H9 (cell line): Measurements from ENCODE around the gene PTGER3. TPM values are rescaled to one million over a fixed set of nuclear protein-coding genes. Genes with fewer than 3 reads are reported as not detected.

ENCODE experiments used
- DNase-seq: peaks from one replicate; pipeline ENCODE4 v3.0.0-alpha.2; 2017
- H2AFZ ChIP-seq: one replicate; pipeline ENCODE4 v1.6.1; 2013; ENCODE audit warnings: mild to moderate bottlenecking, low read length, control low read depth, moderate library complexity
- H2AK5ac ChIP-seq: 2 replicates; pipeline ENCODE4 v1.6.1; 2013; ENCODE audit warnings: low read length, control low read depth, mixed read lengths; ENCODE audit not compliant: insufficient read length
- H2BK120ac ChIP-seq: one replicate; pipeline ENCODE4 v1.6.1; 2013; ENCODE audit warnings: low read depth, mild to moderate bottlenecking, low read length, control low read depth, inconsistent platforms; ENCODE audit not compliant: poor library complexity, severe bottlenecking
- H2BK12ac ChIP-seq: 2 replicates; pipeline ENCODE4 v1.6.1; 2013; ENCODE audit warnings: low read length, control low read depth, mixed read lengths, low read depth; ENCODE audit not compliant: insufficient read length
- H2BK15ac ChIP-seq: 2 replicates; pipeline ENCODE4 v1.6.1; 2013; ENCODE audit warnings: low read depth, low read length, control low read depth
- H2BK20ac ChIP-seq: one replicate; pipeline ENCODE4 v1.6.1; 2013; ENCODE audit warnings: low read depth, mild to moderate bottlenecking, low read length, control low read depth, inconsistent platforms; ENCODE audit not compliant: poor library complexity, severe bottlenecking
- H2BK5ac ChIP-seq: 2 replicates; pipeline ENCODE4 v1.6.1; 2013; ENCODE audit warnings: low read length, control low read depth, mixed read lengths; ENCODE audit not compliant: insufficient read length
- H3K14ac ChIP-seq: 2 replicates; pipeline ENCODE4 v1.6.1; 2013; ENCODE audit warnings: low read length, control low read depth; ENCODE audit not compliant: insufficient read depth
- H3K18ac ChIP-seq: 2 replicates; pipeline ENCODE4 v1.6.1; 2013; ENCODE audit warnings: low read depth, mild to moderate bottlenecking, mixed read lengths, low read length, control low read depth; ENCODE audit not compliant: insufficient read length
- H3K23ac ChIP-seq: 2 replicates; pipeline ENCODE4 v1.6.1; 2013; ENCODE audit warnings: low read length, control low read depth, mixed read lengths, low read depth; ENCODE audit not compliant: insufficient read length
- H3K23me2 ChIP-seq: 2 replicates; pipeline ENCODE4 v1.6.1; 2013; ENCODE audit warnings: low read depth, mild to moderate bottlenecking, mixed read lengths, low read length, control low read depth; ENCODE audit not compliant: insufficient read length, poor library complexity, severe bottlenecking
- H3K27ac ChIP-seq: 2 replicates; pipeline ENCODE4 v1.5.1; 2013; ENCODE audit warnings: low read length, control low read depth, mixed read lengths, low read depth; ENCODE audit not compliant: insufficient read length
- H3K27me3 ChIP-seq: 2 replicates; pipeline ENCODE4 v1.6.1; 2013; ENCODE audit warnings: low read length, control low read depth, inconsistent platforms; ENCODE audit not compliant: insufficient read depth
- H3K4ac ChIP-seq: 2 replicates; pipeline ENCODE4 v1.6.1; 2013; ENCODE audit warnings: low read depth, mild to moderate bottlenecking, control low read depth, inconsistent platforms, low read length, moderate library complexity
- H3K4me1 ChIP-seq: 2 replicates; pipeline ENCODE4 v1.6.1; 2013; ENCODE audit warnings: low read length, control low read depth, inconsistent platforms; ENCODE audit not compliant: insufficient read depth
- H3K4me2 ChIP-seq: 2 replicates; pipeline ENCODE4 v1.6.1; 2013; ENCODE audit warnings: low read length, control low read depth, mixed read lengths; ENCODE audit not compliant: insufficient read length, insufficient read depth
- H3K56ac ChIP-seq: 2 replicates; pipeline ENCODE4 v1.6.1; 2013; ENCODE audit warnings: low read depth, mild to moderate bottlenecking, mixed read lengths, low read length, control low read depth; ENCODE audit not compliant: insufficient read length
- H3K79me1 ChIP-seq: 2 replicates; pipeline ENCODE4 v1.6.1; 2013; ENCODE audit warnings: low read depth, mild to moderate bottlenecking, moderate library complexity, low read length, control low read depth, inconsistent platforms; ENCODE audit not compliant: insufficient read depth, poor library complexity, severe bottlenecking
- H3K79me2 ChIP-seq: 2 replicates; pipeline ENCODE4 v1.6.1; 2013; ENCODE audit warnings: low read length, control low read depth, inconsistent platforms; ENCODE audit not compliant: insufficient read depth
- H3K9ac ChIP-seq: 2 replicates; pipeline ENCODE4 v1.6.1; 2013; ENCODE audit warnings: low read length, control low read depth, mixed read lengths; ENCODE audit not compliant: insufficient read length; ENCODE audit errors: extremely low read depth
- H3K9me3 ChIP-seq: one replicate; pipeline ENCODE4 v1.6.1; 2013; ENCODE audit warnings: low read depth, low read length, inconsistent platforms; ENCODE audit not compliant: control insufficient read depth
- H3T11ph ChIP-seq: one replicate; pipeline ENCODE4 v1.6.1; 2013; ENCODE audit warnings: mild to moderate bottlenecking, low read length, control low read depth, inconsistent platforms
- H4K20me1 ChIP-seq: one replicate; pipeline ENCODE4 v1.6.1; 2013; ENCODE audit not compliant: control insufficient read depth, insufficient read length, insufficient read depth
- H4K5ac ChIP-seq: 2 replicates; pipeline ENCODE4 v1.6.1; 2013; ENCODE audit warnings: low read depth, mild to moderate bottlenecking, mixed read lengths, low read length, control low read depth; ENCODE audit not compliant: insufficient read length
- H4K8ac ChIP-seq: replicated peaks from 2 replicates; pipeline ENCODE4 v1.6.1; 2013; ENCODE audit warnings: low read length, control low read depth, mixed read lengths, low read depth; ENCODE audit not compliant: insufficient read length
- H4K91ac ChIP-seq: 2 replicates; pipeline ENCODE4 v1.6.1; 2013; ENCODE audit warnings: low read depth, mild to moderate bottlenecking, moderate library complexity, mixed read lengths, low read length, control low read depth; ENCODE audit not compliant: insufficient read length
- H3K27ac Mint-ChIP-seq, 3 experiments: 2 replicates in 2 of 3; 3 replicates in 1 of 3; pipeline ENCODE4 v1.8.0; 2020 to 2021; ENCODE audit warnings: mixed read lengths in 3 of 3, mild to moderate bottlenecking in 1 of 3, moderate library complexity in 1 of 3
- H3K27me3 Mint-ChIP-seq: 2 replicates; pipeline ENCODE4 v1.8.0; 2021; ENCODE audit warnings: low read depth, mild to moderate bottlenecking, moderate library complexity, mixed read lengths
- H3K36me3 Mint-ChIP-seq, 3 experiments: 2 replicates in 2 of 3; 3 replicates in 1 of 3; pipeline ENCODE4 v1.8.0; 2020 to 2021; ENCODE audit warnings: low read depth in 3 of 3, mixed read lengths in 3 of 3; ENCODE audit not compliant: insufficient read depth in 1 of 3
- H3K4me1 Mint-ChIP-seq, 2 experiments: 2 replicates each; pipeline ENCODE4 v1.8.0; 2020; ENCODE audit warnings: mixed read lengths in 2 of 2
- H3K4me3 Mint-ChIP-seq, 2 experiments: 2 replicates in 1 of 2; 3 replicates in 1 of 2; pipeline ENCODE4 v1.8.0; 2020 to 2021; ENCODE audit warnings: mild to moderate bottlenecking in 2 of 2, mixed read lengths in 2 of 2, moderate library complexity in 1 of 2
- H3K9me3 Mint-ChIP-seq, 2 experiments: 2 replicates in 1 of 2; 3 replicates in 1 of 2; pipeline ENCODE4 v1.8.0; 2020; ENCODE audit warnings: mild to moderate bottlenecking in 2 of 2, mixed read lengths in 2 of 2, moderate library complexity in 1 of 2
- CTCF ChIP-seq: fragments of 200-600 bp; sonication (generic); conservative IDR thresholded peaks from 3 replicates; pipeline ENCODE4 v1.8.0; 2021; ENCODE audit warnings: antibody characterized with exemption, mild to moderate bottlenecking
- WGBS: extraction: QIAGEN DNeasy Blood & Tissue Kit; methylation state at CpG from one replicate; pipeline ENCODE4 v1.1.7; 2013; ENCODE audit warnings: missing lambda C conversion rate, low lambda C conversion rate, mixed read lengths; ENCODE audit not compliant: insufficient read length; ENCODE audit errors: extremely low coverage; 5-methylcytosine and 5-hydroxymethylcytosine counted together
- total RNA-seq: library from RNA; stranded (reverse); gene quantifications from 2 replicates; pipeline ENCODE4 v1.2.1, GENCODE V29; 2021

Gene PTGER3
- total RNA-seq, 1 experiment from 2014 or later = 0.26 TPM

- Histone ChIP-seq H3K79me1 (no peaks in the 10 kb centered on the region), H3K4me1 (no peaks in the 10 kb centered on the region)
- WGBS = no CpG with 5 or more reads among the region's 1 CpG
Measured at GRCh38 chr1:71028981-71029380, 18.6 kb downstream of the PTGER3 start.

More at GRCh38 chr1:71028981-71029380, 18.6 kb downstream of the PTGER3 start:
- no peak overlapping the region for H2BK120ac ChIP-seq
- H3K23ac ChIP-seq = no peak overlapping the region
- H3K14ac ChIP-seq = no peak overlapping the region
- Mint-ChIP-seq H3K9me3 (no peaks in the 10 kb centered on the region), H3K27ac (no peak overlapping the region), H3K27me3 (no peaks in the 10 kb centered on the region), H3K36me3 (no peaks in the 10 kb centered on the region), H3K4me3 (no peak overlapping the region), H3K4me1 (no peaks in the 10 kb centered on the region)
- no peak overlapping the region for H3T11ph ChIP-seq
- no peak overlapping the region for H2AK5ac ChIP-seq
- no peak overlapping the region for H3K9ac ChIP-seq
- no peaks in the 10 kb centered on the region for H3K27me3 ChIP-seq
- H3K9me3 ChIP-seq = no peaks in the 10 kb centered on the region
- TF ChIP-seq CTCF = no peak
- no peak overlapping the region for H4K91ac ChIP-seq
- H3K4me2 ChIP-seq = no peak overlapping the region
- H2BK15ac ChIP-seq = no peak overlapping the region
- no peak overlapping the region for H2AFZ ChIP-seq
- H2BK5ac ChIP-seq = no peak overlapping the region
- H4K20me1 ChIP-seq = no peaks in the 10 kb centered on the region
- H3K27ac ChIP-seq = no peak overlapping the region
- H4K8ac ChIP-seq = no peak overlapping the region
- no peaks in the 10 kb centered on the region for H3K23me2 ChIP-seq
- H3K18ac ChIP-seq = no peak overlapping the region
- no peak overlapping the region for H3K56ac ChIP-seq
- H2BK12ac ChIP-seq = no peak overlapping the region
- no peak overlapping the region for H4K5ac ChIP-seq
- H3K4ac ChIP-seq = no peak overlapping the region
- no peaks in the 10 kb centered on the region for H3K79me2 ChIP-seq
- DNase-seq = no peak
- no peak overlapping the region for H2BK20ac ChIP-seq
